ENCODE data around the gene SLC25A30. TPM values are rescaled to one million over a fixed set of nuclear protein-coding genes. Genes with fewer than 3 reads are reported as not detected.

Gene SLC25A30
- total and polyA plus RNA-seq, 9 of the 15 experiments (the other 6 are each of a cell fraction or from before 2014, with no cell fraction given), result 1.1 to 11.1 (median 5.6) TPM

DNA sequence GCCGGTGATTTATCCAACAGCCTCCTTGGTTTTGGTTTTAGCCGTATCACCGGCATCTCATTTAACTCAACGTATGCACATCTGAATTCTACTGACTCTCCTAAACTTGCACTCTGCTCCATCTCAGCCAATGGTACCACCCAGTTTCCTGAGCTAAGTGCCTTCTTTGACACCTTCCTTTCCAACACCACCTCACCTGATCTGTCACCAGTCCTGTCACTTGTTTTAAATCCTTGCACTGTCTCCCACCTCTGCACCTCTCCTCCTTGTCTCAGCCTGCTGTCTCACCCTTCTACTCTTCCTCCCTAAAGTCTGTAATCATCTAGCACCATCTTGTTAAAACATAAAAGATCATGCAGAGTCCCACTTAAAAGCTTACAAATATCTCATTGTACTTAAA is 49.1 kb downstream of the SLC25A30 start:
- H3K4me3 ChIP-seq, result no peak overlapping the region
- H4K20me1 ChIP-seq (replicated peaks; ENCODE audit: control insufficient read depth, insufficient read depth, low read length), result no peaks in the 10 kb centered on the region
- no peak overlapping the region for H3K27ac ChIP-seq (ENCODE audit: extremely low read depth, low read depth, low read length)
- in situ Hi-C loops (cut with MboI) (loop anchor here (25.0 kb wide), 1 partner anchor 343 kb away; the partner anchor contains the start of gene CBY2), intact Hi-C loops (cut with micrococcal nuclease) (no loop called here)
- H3K27me3 ChIP-seq (ENCODE audit: control insufficient read depth in 2 of 2, insufficient read depth in 2 of 2, low read length in 2 of 2), result no peaks in the 10 kb centered on the region
- WGBS (ENCODE audit: insufficient coverage, low coverage, missing lambda C conversion rate), result 82% methylated on average over 4 of the region's 4 CpGs
- no peaks in the 10 kb centered on the region for H3K9me1 ChIP-seq (ENCODE audit: control insufficient read depth, insufficient read depth, low read length)
- no TSS peak for BruUV-seq (replicated peaks)
- CTCF ChIA-PET (ENCODE audit: low intra/inter-chr PET ratio), result no interaction called here
- H2AFZ ChIP-seq (ENCODE audit: low read depth, low read length), result no peak overlapping the region
- ATAC-seq (no peak), DNase-seq (ENCODE audit: extremely low read depth in 1 of 4, low spot score in 3 of 4) (no peak), FAIRE-seq (no peak)
- H3K9me3 ChIP-seq (replicated peaks; ENCODE audit: control insufficient read depth, insufficient read depth, low read depth, low read length), result no peaks in the 10 kb centered on the region
- no peak overlapping the region for H3K9ac ChIP-seq (ENCODE audit: insufficient read depth in 1 of 2, low read depth in 2 of 2, low read length in 2 of 2)
- no peak overlapping the region for H3K4me2 ChIP-seq (ENCODE audit: insufficient read depth, low read length)
- H3K79me2 ChIP-seq (ENCODE audit: control insufficient read depth, insufficient read depth, low read length), result no peaks in the 10 kb centered on the region
- no peaks in the 10 kb centered on the region for H3K36me3 ChIP-seq (ENCODE audit: control insufficient read depth, insufficient read depth, low read length)
- POLR2A ChIA-PET, result no interaction called here
- TF ChIP-seq FOXJ2 (tag; IDR thresholded peaks at IDR 0.05), result no peak
- TF ChIP-seq CHD1 (IDR thresholded peaks at IDR 0.05; ENCODE audit: low read length), result no peak
- H3K4me1 ChIP-seq (replicated peaks in 1 of 2; ENCODE audit: control insufficient read depth in 2 of 2, insufficient read depth in 2 of 2, low read length in 2 of 2), result peaks cover 9 to 17% of the 10 kb centered on the region in 2 experiments; a peak in 4 of 5 replicates

GRCh38 chr13:45368571-45368970 is 49.6 kb downstream of the SLC25A30 start:
- Histone ChIP-seq H3K9me1 (ENCODE audit: control insufficient read depth, insufficient read depth, low read length) (no peaks in the 10 kb centered on the region), H3K27me3 (ENCODE audit: control insufficient read depth in 2 of 2, insufficient read depth in 2 of 2, low read length in 2 of 2) (no peaks in the 10 kb centered on the region), H2AFZ (ENCODE audit: low read depth, low read length) (no peak overlapping the region), H3K9me3 (replicated peaks; ENCODE audit: control insufficient read depth, insufficient read depth, low read depth, low read length) (no peaks in the 10 kb centered on the region), H4K20me1 (replicated peaks; ENCODE audit: control insufficient read depth, insufficient read depth, low read length) (no peaks in the 10 kb centered on the region), H3K4me1 (replicated peaks in 1 of 2; ENCODE audit: control insufficient read depth in 2 of 2, insufficient read depth in 2 of 2, low read length in 2 of 2) (peaks cover 9 to 16% of the 10 kb centered on the region in 2 experiments; a peak in 4 of 5 replicates), H3K4me3 (no peak overlapping the region), H3K27ac (ENCODE audit: extremely low read depth, low read depth, low read length) (no peak overlapping the region), H3K79me2 (ENCODE audit: control insufficient read depth, insufficient read depth, low read length) (no peaks in the 10 kb centered on the region), H3K36me3 (ENCODE audit: control insufficient read depth, insufficient read depth, low read length) (no peaks in the 10 kb centered on the region), H3K4me2 (ENCODE audit: insufficient read depth, low read length) (no peak overlapping the region), H3K9ac (ENCODE audit: insufficient read depth in 1 of 2, low read depth in 2 of 2, low read length in 2 of 2) (no peak overlapping the region)
- CTCF ChIA-PET (ENCODE audit: low intra/inter-chr PET ratio), result no interaction called here
- intact Hi-C loops (cut with micrococcal nuclease) (no loop called here), in situ Hi-C loops (cut with MboI) (loop anchor here (25.0 kb wide), 1 partner anchor 344 kb away; the partner anchor contains the start of gene CBY2)
- DNase-seq (ENCODE audit: extremely low read depth in 1 of 4, low spot score in 3 of 4) (no peak), FAIRE-seq (no peak), ATAC-seq (no peak)
- POLR2A ChIA-PET, result interaction anchor here (0.6 kb wide), 1 partner anchor 135 kb away, joined by 5 read pairs; no protein-coding TSS in a partner anchor
- no CpG with 5 or more reads among the region's 3 CpGs for WGBS (ENCODE audit: insufficient coverage, low coverage, missing lambda C conversion rate)
- BruUV-seq (replicated peaks), result no TSS peak
- TF ChIP-seq ZNF551 (CRISPR knock-in tag; IDR thresholded peaks at IDR 0.05), result no peak
- no peak for TF ChIP-seq NFATC3 (IDR thresholded peaks at IDR 0.05)
- TF ChIP-seq PRDM10 (IDR thresholded peaks at IDR 0.05; ENCODE audit: partially characterized antibody), result peak; percentile 34

Measured in K562 (cell line).